Liver (tissue), 9 donors: ENCODE data around the gene THEM5. TPM values are rescaled to one million over a fixed set of nuclear protein-coding genes. Genes with fewer than 3 reads are reported as not detected.

Experiments
- DNase-seq: peaks from one replicate; pipeline ENCODE4 v3.0.0-alpha.2; 2017; ENCODE audit warnings: low spot score
- H3K27ac ChIP-seq, 2 donors: one replicate each; pipeline ENCODE4 v1.7.0; 2013; ENCODE audit warnings: inconsistent platforms in 2 of 2, low read length in 2 of 2, control low read depth in 1 of 2, low read depth in 1 of 2, mild to moderate bottlenecking in 1 of 2
- H3K27me3 ChIP-seq, 4 donors: one replicate each; pipeline versions ENCODE4 v1.6.1 to v1.7.0; 2013; ENCODE audit warnings: low read length in 3 of 4, inconsistent platforms in 1 of 4, mild to moderate bottlenecking in 1 of 4, moderate library complexity in 1 of 4; ENCODE audit not compliant: control insufficient read depth in 4 of 4, insufficient read depth in 4 of 4
- H3K36me3 ChIP-seq, 4 donors: one replicate each; pipeline versions ENCODE4 v1.6.1 to v1.7.0; 2013; ENCODE audit warnings: low read length in 3 of 4, mild to moderate bottlenecking in 3 of 4, low read depth in 1 of 4, moderate library complexity in 1 of 4; ENCODE audit not compliant: control insufficient read depth in 4 of 4, insufficient read depth in 3 of 4
- H3K4me1 ChIP-seq, 4 donors: one replicate each; pipeline versions ENCODE4 v1.6.1 to v1.7.0; 2013; ENCODE audit warnings: low read length in 3 of 4, mild to moderate bottlenecking in 3 of 4, moderate library complexity in 1 of 4; ENCODE audit not compliant: control insufficient read depth in 4 of 4, insufficient read depth in 4 of 4
- H3K4me3 ChIP-seq, 3 donors: one replicate each; pipeline versions ENCODE4 v1.6.1 to v1.7.0; 2013; ENCODE audit warnings: low read length in 3 of 3, control low read depth in 1 of 3, low read depth in 1 of 3, mild to moderate bottlenecking in 1 of 3
- H3K9ac ChIP-seq, 2 donors: one replicate each; pipeline ENCODE4 v1.7.0; 2013; ENCODE audit warnings: low read length in 2 of 2, mild to moderate bottlenecking in 2 of 2, moderate library complexity in 2 of 2, control low read depth in 1 of 2, low read depth in 1 of 2
- H3K9me3 ChIP-seq, 4 donors: one replicate each; pipeline versions ENCODE4 v1.6.1 to v1.7.0; 2013; ENCODE audit warnings: low read length in 3 of 4; ENCODE audit not compliant: control insufficient read depth in 4 of 4
- FOXA2 ChIP-seq: IDR thresholded peaks from 2 replicates; pipeline ENCODE4 v1.6.1; 2016; ENCODE audit warnings: antibody characterized with exemption
- HNF4G ChIP-seq: IDR thresholded peaks from 2 replicates; pipeline ENCODE4 v1.6.1; 2016; ENCODE audit warnings: antibody characterized with exemption
- NR2F2 ChIP-seq: IDR thresholded peaks from 2 replicates; pipeline ENCODE4 v1.6.1; 2016; ENCODE audit warnings: antibody characterized with exemption
- RAD21 ChIP-seq, 2 donors: IDR thresholded peaks; 2 replicates each; pipeline ENCODE4 v1.6.1; 2016; ENCODE audit warnings: antibody characterized with exemption in 2 of 2, mild to moderate bottlenecking in 2 of 2
- SP1 ChIP-seq: IDR thresholded peaks from 2 replicates; pipeline ENCODE4 v1.6.1; 2018; ENCODE audit warnings: antibody characterized with exemption, mild to moderate bottlenecking
- TAF1 ChIP-seq: conservative IDR thresholded peaks from 2 replicates; pipeline ENCODE4 v1.6.1; 2016; ENCODE audit warnings: antibody characterized with exemption, mild to moderate bottlenecking
- YY1 ChIP-seq: IDR thresholded peaks from 2 replicates; pipeline ENCODE4 v1.6.1; 2016; ENCODE audit warnings: antibody characterized with exemption, mild to moderate bottlenecking
- WGBS: extraction: QIAGEN DNeasy Blood & Tissue Kit; methylation state at CpG from one replicate; pipeline ENCODE4 v1.1.7; 2013; 5-methylcytosine and 5-hydroxymethylcytosine counted together
- polyA plus RNA-seq, 2 donors: library from polyadenylated mRNA; stranded (reverse) in 1 of 2; unstranded in 1 of 2; fragments of 200-250 nt in 1 of 2; fragments of >200 nt in 1 of 2; fragmentation: Nextera tagmentation in 1 of 2; extraction: Ambion mirVana in 1 of 2; gene quantifications; one replicate each; pipeline versions ENCODE4 v1.2.1 to v1.2.3, GENCODE V29; 2013 to 2015
- total RNA-seq, 2 donors: library from RNA; depleted of rRNA; stranded (reverse); fragments of >200 nt; gene quantifications; one replicate each; pipeline ENCODE4 v1.2.3, GENCODE V29; 2014
- TF ChIP-seq, protein P1 (sequence below): IDR thresholded peaks from 2 replicates; pipeline ENCODE4 v1.6.1; 2016; ENCODE audit warnings: antibody characterized with exemption, mild to moderate bottlenecking
- TF ChIP-seq, protein P2 (sequence below): fragments of 150-350 bp; IDR thresholded peaks from 2 replicates; pipeline ENCODE4 v1.5.1; 2017; ENCODE audit warnings: improper control_type of control experiment, low read depth, low read length; ENCODE audit not compliant: missing input control
- donor health status: healthy.
- donor health status: healthy.
- donor health status: healthy.
- donor health status: healthy.
- donor health status: healthy.

The THEM5 gene
- total and polyA plus RNA-seq, 4 donors, result 0.09 TPM; not detected in 3

DNA sequence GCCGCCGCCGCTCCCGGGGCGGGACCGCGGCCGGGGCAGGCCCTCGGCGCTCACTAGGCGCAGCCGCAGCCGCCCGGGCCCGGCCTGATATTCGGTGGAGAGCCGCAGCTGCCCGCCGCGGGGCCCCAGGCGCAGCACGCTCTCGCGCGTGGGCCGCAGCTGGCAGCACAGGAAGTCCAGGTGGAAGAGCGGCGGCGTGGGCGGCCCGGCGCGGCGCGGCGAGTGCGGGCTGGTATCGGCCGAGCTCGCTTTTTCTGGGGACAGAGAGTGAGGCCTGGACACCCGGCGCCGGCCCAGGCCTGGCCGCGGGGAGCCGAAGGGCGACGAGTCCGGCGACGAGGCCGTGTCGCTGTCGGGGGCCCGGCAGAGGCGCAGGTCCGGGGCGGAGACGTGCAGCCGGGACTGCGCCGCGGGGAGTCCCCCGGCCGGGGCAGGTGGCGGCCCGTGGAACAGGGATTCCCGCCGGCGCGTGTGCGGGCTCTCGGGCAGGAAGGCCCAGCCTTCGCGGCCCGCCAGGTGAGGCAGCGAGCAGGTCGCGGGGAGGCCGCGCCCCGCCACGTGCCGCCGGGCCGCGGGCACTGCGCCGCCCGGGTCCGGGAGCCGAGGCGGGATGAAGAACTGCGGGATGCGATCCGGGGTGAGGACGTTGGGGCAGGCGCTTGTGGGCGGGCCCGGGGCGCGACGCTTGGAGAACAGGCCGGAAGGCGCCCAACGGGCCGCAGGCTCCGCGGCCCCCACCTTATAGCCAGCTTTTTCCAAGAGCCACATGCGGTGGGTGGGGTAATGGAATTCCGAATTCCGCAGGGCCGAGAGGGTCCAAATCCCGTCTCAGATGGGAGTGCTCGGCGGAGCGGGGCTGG is 15.1 kb downstream of the THEM5 start:
- no peak for TF ChIP-seq YY1
- TF ChIP-seq, protein P1, sequence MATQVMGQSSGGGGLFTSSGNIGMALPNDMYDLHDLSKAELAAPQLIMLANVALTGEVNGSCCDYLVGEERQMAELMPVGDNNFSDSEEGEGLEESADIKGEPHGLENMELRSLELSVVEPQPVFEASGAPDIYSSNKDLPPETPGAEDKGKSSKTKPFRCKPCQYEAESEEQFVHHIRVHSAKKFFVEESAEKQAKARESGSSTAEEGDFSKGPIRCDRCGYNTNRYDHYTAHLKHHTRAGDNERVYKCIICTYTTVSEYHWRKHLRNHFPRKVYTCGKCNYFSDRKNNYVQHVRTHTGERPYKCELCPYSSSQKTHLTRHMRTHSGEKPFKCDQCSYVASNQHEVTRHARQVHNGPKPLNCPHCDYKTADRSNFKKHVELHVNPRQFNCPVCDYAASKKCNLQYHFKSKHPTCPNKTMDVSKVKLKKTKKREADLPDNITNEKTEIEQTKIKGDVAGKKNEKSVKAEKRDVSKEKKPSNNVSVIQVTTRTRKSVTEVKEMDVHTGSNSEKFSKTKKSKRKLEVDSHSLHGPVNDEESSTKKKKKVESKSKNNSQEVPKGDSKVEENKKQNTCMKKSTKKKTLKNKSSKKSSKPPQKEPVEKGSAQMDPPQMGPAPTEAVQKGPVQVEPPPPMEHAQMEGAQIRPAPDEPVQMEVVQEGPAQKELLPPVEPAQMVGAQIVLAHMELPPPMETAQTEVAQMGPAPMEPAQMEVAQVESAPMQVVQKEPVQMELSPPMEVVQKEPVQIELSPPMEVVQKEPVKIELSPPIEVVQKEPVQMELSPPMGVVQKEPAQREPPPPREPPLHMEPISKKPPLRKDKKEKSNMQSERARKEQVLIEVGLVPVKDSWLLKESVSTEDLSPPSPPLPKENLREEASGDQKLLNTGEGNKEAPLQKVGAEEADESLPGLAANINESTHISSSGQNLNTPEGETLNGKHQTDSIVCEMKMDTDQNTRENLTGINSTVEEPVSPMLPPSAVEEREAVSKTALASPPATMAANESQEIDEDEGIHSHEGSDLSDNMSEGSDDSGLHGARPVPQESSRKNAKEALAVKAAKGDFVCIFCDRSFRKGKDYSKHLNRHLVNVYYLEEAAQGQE, result no peak
- no peak for DNase-seq
- Histone ChIP-seq H3K27me3 (no peaks in the 10 kb centered on the region), H3K4me3 (peak overlapping the region in 2 of 3 donors; percentile 38 to 61), H3K9ac (peak overlapping the region in 1 of 2 donors; percentile 28), H3K4me1 (peaks cover 33 to 63% (median 48%) of the 10 kb centered on the region in 4 donors), H3K27ac (peak overlapping the region in 1 of 2 donors; percentile 22), H3K9me3 (no peaks in the 10 kb centered on the region), H3K36me3 (no peaks in the 10 kb centered on the region)
- WGBS, result 12% methylated on average over 117 of the region's 117 CpGs

DNA sequence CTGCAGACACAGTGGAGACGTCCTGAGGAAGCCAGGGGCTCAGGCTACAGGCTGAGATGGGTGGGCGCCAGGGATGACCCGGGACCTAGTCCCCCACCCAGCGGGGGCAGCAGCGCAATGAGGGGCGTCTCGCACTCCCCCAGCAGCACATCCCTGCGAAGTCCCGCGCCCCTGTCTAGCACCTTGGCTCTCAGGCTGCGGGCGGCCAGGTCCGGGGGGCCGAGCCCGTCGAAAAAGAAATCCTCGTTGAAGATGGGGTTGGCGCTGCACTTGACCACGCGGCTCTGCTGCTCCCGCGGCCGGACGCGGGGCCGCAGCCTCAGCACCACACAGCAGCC is 15.7 kb downstream of the THEM5 start:
- H3K36me3 ChIP-seq, result no peaks in the 10 kb centered on the region
- WGBS, result 16% methylated on average over 26 of the region's 26 CpGs
- peak overlapping the region in 1 of 3 donors; percentile 61 for H3K4me3 ChIP-seq
- H3K27ac ChIP-seq, result no peak overlapping the region
- no peak for TF ChIP-seq NR2F2
- H3K27me3 ChIP-seq, result no peaks in the 10 kb centered on the region
- DNase-seq, result no peak
- H3K4me1 ChIP-seq, result peaks cover 37 to 69% (median 52%) of the 10 kb centered on the region in 4 donors
- no peaks in the 10 kb centered on the region for H3K9me3 ChIP-seq
- H3K9ac ChIP-seq, result no peak overlapping the region

DNA sequence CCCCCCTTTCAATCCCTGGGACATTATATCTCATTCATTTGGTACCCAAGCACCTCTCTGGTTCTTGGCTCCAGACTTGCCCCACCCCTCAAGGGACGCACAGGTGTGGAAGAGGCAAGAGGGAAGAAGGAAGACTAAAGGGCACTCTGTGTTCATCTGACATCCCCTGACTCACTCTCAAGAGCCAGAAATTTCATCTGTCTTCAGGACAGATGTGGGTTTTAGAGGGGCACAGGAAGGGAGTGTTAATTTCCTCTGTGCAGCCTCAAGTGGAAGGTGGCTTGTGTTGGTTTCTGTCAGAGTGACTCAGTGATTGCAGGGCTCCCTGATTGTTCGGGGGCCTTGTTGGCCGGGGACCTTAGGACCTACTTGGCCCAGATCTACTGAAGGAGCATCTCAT is 16.3 kb downstream of the THEM5 start:
- no peak for DNase-seq
- Histone ChIP-seq H3K9me3 (no peaks in the 10 kb centered on the region), H3K36me3 (no peaks in the 10 kb centered on the region), H3K27ac (peak overlapping the region in 1 of 2 donors; percentile 9), H3K4me3 (no peak overlapping the region), H3K27me3 (no peaks in the 10 kb centered on the region), H3K9ac (no peak overlapping the region), H3K4me1 (peaks cover 37 to 73% (median 55%) of the 10 kb centered on the region in 4 donors)
- TF ChIP-seq SP1 (no peak), HNF4G (no peak), RAD21 (IDR thresholded peaks at IDR 0.05) (no peak), TAF1 (no peak), FOXA2 (no peak)
- TF ChIP-seq, protein P2, sequence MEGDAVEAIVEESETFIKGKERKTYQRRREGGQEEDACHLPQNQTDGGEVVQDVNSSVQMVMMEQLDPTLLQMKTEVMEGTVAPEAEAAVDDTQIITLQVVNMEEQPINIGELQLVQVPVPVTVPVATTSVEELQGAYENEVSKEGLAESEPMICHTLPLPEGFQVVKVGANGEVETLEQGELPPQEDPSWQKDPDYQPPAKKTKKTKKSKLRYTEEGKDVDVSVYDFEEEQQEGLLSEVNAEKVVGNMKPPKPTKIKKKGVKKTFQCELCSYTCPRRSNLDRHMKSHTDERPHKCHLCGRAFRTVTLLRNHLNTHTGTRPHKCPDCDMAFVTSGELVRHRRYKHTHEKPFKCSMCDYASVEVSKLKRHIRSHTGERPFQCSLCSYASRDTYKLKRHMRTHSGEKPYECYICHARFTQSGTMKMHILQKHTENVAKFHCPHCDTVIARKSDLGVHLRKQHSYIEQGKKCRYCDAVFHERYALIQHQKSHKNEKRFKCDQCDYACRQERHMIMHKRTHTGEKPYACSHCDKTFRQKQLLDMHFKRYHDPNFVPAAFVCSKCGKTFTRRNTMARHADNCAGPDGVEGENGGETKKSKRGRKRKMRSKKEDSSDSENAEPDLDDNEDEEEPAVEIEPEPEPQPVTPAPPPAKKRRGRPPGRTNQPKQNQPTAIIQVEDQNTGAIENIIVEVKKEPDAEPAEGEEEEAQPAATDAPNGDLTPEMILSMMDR, result no peak
- TF ChIP-seq, protein P1, result no peak
- 66% methylated on average over 3 of the region's 3 CpGs for WGBS
